KMS-11 (cell line): Measurements from ENCODE around the gene ZNF775.

Source experiments
- H2AFZ ChIP-seq: fragments of 200-600 bp; sonication (generic); 2 replicates; pipeline ENCODE4 v1.6.1; 2016; ENCODE audit warnings: antibody characterized with exemption, mixed run types, low read depth
- H3K27ac ChIP-seq: fragments of 200-600 bp; sonication (generic); 2 replicates; pipeline ENCODE4 v1.6.1; 2016; ENCODE audit warnings: mild to moderate bottlenecking, mixed run types
- H3K27me3 ChIP-seq: fragments of 200-600 bp; sonication (generic); 2 replicates; pipeline ENCODE4 v1.6.1; 2017; ENCODE audit warnings: mild to moderate bottlenecking, low read depth, mixed run types, moderate library complexity; ENCODE audit not compliant: insufficient read depth
- H3K36me3 ChIP-seq: fragments of 200-600 bp; sonication (generic); 2 replicates; pipeline ENCODE4 v1.6.1; 2017; ENCODE audit warnings: mild to moderate bottlenecking, mixed run types; ENCODE audit not compliant: insufficient read depth
- H3K4me1 ChIP-seq: fragments of 200-600 bp; sonication (generic); 2 replicates; pipeline ENCODE4 v1.6.1; 2016; ENCODE audit warnings: mild to moderate bottlenecking, low read depth, mixed run types; ENCODE audit not compliant: poor library complexity, severe bottlenecking
- H3K4me2 ChIP-seq: fragments of 200-600 bp; sonication (generic); 2 replicates; pipeline ENCODE4 v1.7.0; 2016; ENCODE audit warnings: mild to moderate bottlenecking, mixed run types
- H3K4me3 ChIP-seq: fragments of 200-600 bp; sonication (generic); IDR thresholded peaks from 2 replicates; pipeline ENCODE4 v1.6.1; 2017; ENCODE audit warnings: low read depth, low read length, mixed read lengths; ENCODE audit not compliant: insufficient read depth
- H3K79me2 ChIP-seq: fragments of 200-600 bp; sonication (generic); 2 replicates; pipeline ENCODE4 v1.6.1; 2016; ENCODE audit warnings: low read depth, mixed run types; ENCODE audit not compliant: insufficient read depth
- H3K9ac ChIP-seq: fragments of 200-600 bp; sonication (generic); 2 replicates; pipeline ENCODE4 v1.6.1; 2016; ENCODE audit warnings: mild to moderate bottlenecking, mixed run types
- H4K20me1 ChIP-seq: fragments of 200-600 bp; sonication (generic); 2 replicates; pipeline ENCODE4 v1.6.1; 2016; ENCODE audit warnings: mild to moderate bottlenecking, mixed run types; ENCODE audit not compliant: insufficient read depth
- TF ChIP-seq, protein P1 (sequence below): fragments of 200-600 bp; sonication (generic); conservative IDR thresholded peaks from 2 replicates; pipeline ENCODE4 v1.6.1; 2017; ENCODE audit warnings: low read depth, mild to moderate bottlenecking, antibody characterized with exemption, low read length, moderate library complexity, mixed read lengths

The ZNF775 gene

DNA sequence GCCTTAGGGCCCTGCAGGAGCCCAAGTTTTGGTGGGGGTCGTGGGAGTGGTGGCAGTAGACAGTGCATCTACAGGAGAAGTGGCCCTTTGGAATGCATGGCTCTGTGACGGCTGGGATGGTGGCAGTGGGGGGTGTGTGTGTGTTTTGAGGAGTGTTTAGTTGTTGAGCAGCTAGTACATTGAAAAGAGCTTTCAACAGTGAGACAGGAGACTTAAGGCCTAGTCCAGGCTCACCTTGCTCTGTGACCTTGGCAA is 27.1 kb downstream of the ZNF775 start:
- peaks cover 7% of the 10 kb centered on the region; the same call in 1 of the 2 replicates for H3K36me3 ChIP-seq
- H3K4me3 ChIP-seq: peak overlapping the region; percentile 55
- no peaks in the 10 kb centered on the region for H4K20me1 ChIP-seq
- peaks cover 57% of the 10 kb centered on the region for H3K79me2 ChIP-seq
- H3K4me2 ChIP-seq: peak overlapping the region; percentile 93
- TF ChIP-seq, protein P1, sequence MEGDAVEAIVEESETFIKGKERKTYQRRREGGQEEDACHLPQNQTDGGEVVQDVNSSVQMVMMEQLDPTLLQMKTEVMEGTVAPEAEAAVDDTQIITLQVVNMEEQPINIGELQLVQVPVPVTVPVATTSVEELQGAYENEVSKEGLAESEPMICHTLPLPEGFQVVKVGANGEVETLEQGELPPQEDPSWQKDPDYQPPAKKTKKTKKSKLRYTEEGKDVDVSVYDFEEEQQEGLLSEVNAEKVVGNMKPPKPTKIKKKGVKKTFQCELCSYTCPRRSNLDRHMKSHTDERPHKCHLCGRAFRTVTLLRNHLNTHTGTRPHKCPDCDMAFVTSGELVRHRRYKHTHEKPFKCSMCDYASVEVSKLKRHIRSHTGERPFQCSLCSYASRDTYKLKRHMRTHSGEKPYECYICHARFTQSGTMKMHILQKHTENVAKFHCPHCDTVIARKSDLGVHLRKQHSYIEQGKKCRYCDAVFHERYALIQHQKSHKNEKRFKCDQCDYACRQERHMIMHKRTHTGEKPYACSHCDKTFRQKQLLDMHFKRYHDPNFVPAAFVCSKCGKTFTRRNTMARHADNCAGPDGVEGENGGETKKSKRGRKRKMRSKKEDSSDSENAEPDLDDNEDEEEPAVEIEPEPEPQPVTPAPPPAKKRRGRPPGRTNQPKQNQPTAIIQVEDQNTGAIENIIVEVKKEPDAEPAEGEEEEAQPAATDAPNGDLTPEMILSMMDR: no peak
- H2AFZ ChIP-seq: no peak overlapping the region; the same call in 1 of the 2 replicates
- H3K27me3 ChIP-seq: no peaks in the 10 kb centered on the region
- H3K27ac ChIP-seq: peak overlapping the region; percentile 93
- peak overlapping the region; percentile 97 for H3K9ac ChIP-seq
- peaks cover 74% of the 10 kb centered on the region for H3K4me1 ChIP-seq

DNA sequence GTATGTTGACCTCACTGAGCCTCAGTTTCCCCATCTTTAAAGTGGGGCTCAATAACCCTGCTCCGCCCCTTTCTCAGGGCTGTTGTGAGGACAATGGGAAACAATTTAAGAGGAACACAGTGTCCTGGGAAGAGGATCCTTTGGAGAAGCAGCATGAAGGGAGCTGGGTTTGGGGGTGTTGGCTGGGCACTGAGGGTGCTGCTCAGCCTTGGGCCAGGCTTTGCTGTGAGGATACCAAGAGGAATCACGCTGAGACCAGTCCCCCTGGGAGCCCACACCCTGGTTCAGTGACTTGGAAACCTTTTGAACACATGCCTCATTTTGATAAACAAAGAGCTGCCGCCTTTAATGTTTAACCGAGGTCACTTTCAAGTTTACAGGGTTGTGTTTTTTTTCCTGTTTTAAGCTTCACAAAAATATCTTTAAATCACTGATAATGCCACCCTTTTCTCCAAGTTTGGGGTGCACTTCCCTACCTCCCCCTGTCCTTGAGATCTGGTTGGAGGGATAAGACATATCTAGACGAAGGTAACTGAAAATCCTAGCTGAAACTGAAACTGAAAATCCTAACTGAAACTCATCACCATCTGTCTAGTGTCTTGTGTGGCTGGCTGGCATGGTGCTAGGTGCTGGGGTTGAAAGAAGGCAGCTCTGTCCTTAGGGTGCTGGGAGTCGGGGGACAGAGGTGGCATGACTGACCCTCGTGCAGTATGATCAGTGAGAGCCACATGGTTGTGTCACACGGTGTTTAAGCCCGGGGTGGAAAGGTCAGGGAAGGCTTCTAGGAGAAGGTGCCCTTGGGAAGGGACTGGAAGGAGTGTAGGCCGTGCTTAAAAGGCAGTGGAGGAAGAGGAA is 27.7 kb downstream of the ZNF775 start:
- H3K36me3 ChIP-seq: peaks cover 7% of the 10 kb centered on the region; the same call in 1 of the 2 replicates
- peak overlapping the region; percentile 93 for H3K4me2 ChIP-seq
- peak overlapping the region; percentile 55 for H3K4me3 ChIP-seq
- no peaks in the 10 kb centered on the region for H4K20me1 ChIP-seq
- H3K4me1 ChIP-seq: peaks cover 68% of the 10 kb centered on the region
- H3K9ac ChIP-seq: peak overlapping the region; percentile 97
- H2AFZ ChIP-seq: no peak overlapping the region
- H3K27ac ChIP-seq: peak overlapping the region; percentile 93
- H3K27me3 ChIP-seq: no peaks in the 10 kb centered on the region
- peaks cover 57% of the 10 kb centered on the region for H3K79me2 ChIP-seq
- TF ChIP-seq, protein P1: no peak; the same call in 1 of the 2 replicates

DNA sequence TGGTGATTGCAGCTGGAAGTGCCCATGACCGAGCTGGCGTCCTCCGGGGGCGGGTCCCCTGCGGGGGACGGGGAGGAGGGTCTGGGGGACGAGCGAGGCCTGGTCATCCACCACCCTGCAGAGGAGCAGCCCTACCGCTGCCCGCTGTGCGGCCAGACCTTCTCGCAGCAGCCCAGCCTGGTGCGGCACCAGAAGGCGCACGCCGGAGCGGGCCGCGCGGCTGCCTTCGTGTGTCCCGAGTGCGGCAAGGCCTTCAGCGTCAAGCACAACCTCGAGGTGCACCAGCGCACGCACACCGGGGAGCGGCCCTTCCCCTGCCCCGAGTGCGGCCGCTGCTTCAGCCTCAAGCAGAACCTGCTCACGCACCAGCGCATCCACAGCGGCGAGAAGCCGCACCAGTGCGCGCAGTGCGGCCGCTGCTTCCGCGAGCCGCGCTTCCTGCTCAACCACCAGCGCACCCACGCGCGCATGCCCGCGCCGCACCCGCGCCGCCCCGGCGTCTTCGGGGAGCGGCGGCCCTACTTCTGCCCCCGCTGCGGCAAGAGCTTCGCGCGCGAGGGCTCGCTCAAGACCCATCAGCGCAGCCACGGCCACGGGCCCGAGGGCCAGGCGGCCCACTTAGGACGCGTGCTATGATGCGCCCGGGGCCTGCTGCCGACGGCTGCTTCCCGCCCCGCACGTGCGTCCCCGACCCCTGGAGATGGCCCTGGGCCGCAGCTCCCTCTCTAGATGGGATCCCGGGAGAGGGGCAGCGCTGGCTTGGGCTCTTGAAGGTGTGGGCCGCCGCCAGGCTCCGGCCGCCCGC is 28.7 kb downstream of the ZNF775 start:
- TF ChIP-seq, protein P1: no peak
- peak overlapping the region; percentile 93 for H3K4me2 ChIP-seq
- no peaks in the 10 kb centered on the region for H4K20me1 ChIP-seq
- peaks cover 57% of the 10 kb centered on the region for H3K79me2 ChIP-seq
- peaks cover 7% of the 10 kb centered on the region; the same call in 1 of the 2 replicates for H3K36me3 ChIP-seq
- H3K4me3 ChIP-seq: no peak overlapping the region
- no peaks in the 10 kb centered on the region for H3K27me3 ChIP-seq
- peaks cover 60% of the 10 kb centered on the region for H3K4me1 ChIP-seq
- H3K27ac ChIP-seq: peak overlapping the region; percentile 93
- no peak overlapping the region for H2AFZ ChIP-seq
- H3K9ac ChIP-seq: peak overlapping the region; percentile 97; the same call in 1 of the 2 replicates

DNA sequence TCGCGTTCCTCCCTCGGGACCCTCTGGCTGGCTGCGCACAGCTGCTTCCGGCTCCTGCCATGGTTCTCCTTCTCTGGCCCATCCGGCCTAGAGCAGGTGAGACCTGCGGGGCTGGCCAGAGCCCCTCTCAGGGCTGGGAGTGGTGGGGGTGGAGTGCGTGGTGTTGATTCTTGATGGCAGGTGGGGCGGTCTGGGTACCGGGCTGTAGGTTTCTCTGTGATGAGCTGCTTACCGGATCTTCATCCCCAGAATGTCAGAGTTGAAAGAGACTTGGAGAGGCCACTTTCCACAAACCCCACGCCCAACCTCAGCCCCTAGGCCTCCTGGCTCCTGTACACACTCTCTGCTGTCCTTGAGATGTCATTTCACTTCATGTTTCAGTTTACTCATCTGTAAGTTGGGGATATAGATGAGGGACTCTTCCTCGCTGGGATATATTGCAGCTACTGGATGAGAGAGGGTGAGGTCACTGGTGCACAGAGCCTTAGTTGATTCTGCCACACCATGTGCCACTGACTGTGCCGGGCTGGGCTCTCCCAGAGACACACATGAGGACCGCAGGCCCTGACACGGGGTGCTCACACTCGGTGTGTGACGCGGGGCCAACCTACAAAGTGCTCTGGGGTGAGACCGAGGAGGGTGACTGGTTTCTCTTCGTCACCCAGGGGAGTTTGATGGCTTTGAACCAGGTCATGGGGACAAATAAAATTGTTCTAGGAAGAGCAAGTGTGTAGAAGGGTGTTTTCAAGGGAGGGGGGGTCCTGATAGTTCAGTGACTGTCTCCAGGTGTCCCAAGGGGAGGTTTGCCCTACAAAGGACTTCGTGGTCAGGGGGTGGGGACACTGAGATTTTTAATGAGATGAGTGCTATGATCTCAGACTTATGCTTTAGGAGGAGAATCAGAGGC is 29.5 kb downstream of the ZNF775 start:
- H4K20me1 ChIP-seq: no peaks in the 10 kb centered on the region
- H3K4me1 ChIP-seq: peaks cover 60% of the 10 kb centered on the region
- H3K9ac ChIP-seq: peak overlapping the region; percentile 8; the same call in 1 of the 2 replicates
- TF ChIP-seq, protein P1: no peak
- H3K79me2 ChIP-seq: peaks cover 54% of the 10 kb centered on the region
- peaks cover 7% of the 10 kb centered on the region; the same call in 1 of the 2 replicates for H3K36me3 ChIP-seq
- H3K27ac ChIP-seq: peak overlapping the region; percentile 93
- no peak overlapping the region for H2AFZ ChIP-seq
- H3K27me3 ChIP-seq: no peaks in the 10 kb centered on the region
- peak overlapping the region; percentile 66 for H3K4me2 ChIP-seq
- no peak overlapping the region for H3K4me3 ChIP-seq
